HG03460 (cell line): ENCODE data around the gene FBXL7.
"Not testable (repeated sequence)": the region's sequence is repeated elsewhere in the genome, so short reads cannot be mapped to it uniquely, and the experiment has no call there.

Source experiments
- ATAC-seq: cut with Tn5 transposase; IDR thresholded peaks from one replicate; pipeline ENCODE4 v1.9.1; 2021; ENCODE audit not compliant: unreplicated experiment

FBXL7 gene

DNA sequence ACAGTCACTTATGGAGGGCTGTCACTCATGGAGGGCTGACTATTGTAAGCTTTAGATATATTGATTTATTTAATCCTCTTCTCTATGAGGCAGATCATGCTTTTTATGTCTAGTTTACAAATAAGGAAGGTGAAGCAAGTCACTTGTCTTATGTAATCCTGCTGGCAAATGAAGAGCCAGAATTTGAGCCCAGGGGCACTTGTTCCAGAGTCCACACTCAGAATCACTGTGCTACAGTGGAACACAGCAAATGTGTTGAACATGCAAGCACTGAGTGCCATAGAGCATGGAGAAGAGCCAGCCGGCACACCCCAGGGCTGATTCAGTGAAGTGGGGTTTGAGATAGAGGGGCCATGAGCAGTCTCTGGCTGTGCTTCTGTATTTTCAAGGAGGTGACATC is 353.0 kb downstream of the FBXL7 start:
- no peak for ATAC-seq

DNA sequence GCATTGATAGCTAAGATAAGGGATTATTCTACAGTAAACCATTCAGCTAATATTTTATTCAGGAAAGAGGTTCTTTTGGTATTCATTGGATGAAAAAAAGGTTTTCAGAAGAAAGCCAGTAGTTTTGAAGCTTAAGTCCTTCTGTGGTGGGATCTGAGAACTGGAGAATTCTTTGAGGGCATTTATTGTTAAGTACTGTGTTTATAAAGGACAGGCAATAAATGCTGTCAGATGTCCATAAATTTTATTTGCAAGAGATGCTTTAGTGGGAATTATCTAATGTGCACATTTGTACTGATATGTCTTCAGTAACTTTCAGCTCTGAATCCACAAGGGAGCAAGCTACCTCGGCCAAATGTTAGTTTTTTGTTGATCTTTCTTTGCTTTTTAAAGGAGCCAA is 358.3 kb downstream of the FBXL7 start:
- ATAC-seq = no peak

GRCh38 chr5:15864536-15865215 is 364.7 kb downstream of the FBXL7 start:
- no peak for ATAC-seq

DNA sequence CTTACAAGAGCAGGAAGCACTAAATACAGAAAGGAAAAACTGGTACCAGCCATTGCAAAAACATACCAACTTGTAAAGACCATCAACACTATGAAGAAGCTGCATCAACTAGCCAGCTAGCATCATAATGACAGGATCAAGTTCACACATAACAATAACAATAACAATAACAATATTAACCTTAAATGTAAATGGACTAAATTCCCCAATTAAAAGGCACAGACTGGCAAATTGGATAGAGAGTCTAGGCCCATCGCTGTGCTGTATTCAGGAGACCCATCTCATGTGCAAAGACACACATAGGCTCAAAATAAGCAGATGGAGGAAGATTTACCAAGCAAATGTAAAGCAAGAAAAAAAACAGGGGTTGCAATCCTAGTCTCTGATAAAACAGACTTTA is 372.3 kb downstream of the FBXL7 start:
- not testable (repeated sequence) for ATAC-seq

- ATAC-seq = no peak
Observed at GRCh38 chr5:15877914-15878313, 377.9 kb downstream of the FBXL7 start.

DNA sequence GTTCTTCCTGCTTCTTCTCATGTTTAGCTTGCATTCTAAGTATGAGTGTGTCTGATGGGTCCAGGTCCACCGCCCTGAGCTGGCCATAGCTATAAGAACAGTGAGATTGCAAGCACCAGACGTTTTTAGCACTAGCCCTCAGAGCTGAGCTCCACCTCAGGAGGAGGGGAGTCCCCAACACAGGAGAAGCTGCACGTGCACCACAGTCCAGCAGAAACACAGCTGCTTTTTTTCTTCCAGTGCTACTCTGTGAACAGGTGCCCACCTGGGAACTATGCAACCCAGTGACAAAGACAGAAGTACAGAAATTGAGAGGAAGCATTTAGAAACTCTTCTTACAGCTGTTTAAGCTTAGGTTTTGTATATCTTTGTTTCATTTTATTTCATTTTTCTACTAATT is 380.2 kb downstream of the FBXL7 start:
- ATAC-seq = no peak

GRCh38 chr5:15885156-15885555 is 385.2 kb downstream of the FBXL7 start:
- no peak for ATAC-seq

DNA sequence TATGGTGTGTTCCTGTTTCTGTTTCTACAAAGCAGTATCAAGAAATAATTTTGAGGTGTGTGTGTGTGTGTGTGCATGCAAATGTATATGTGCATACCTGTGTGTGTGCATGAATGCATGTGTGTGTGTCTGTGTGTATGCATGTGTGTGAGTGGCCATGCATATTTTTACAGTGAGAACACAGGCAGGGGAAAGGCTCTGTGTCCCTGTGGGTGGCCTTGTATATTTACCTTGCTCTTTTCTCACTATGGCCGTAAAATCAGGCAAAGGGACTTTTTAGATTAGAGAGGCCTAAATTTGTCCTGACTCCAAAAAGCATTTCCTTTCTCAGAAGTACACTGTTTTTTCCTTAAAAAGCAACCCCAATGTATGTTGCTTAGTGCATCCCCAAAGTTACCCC is 386.2 kb downstream of the FBXL7 start:
- ATAC-seq = no peak

GRCh38 chr5:15887093-15887492 is 387.1 kb downstream of the FBXL7 start:
- no peak for ATAC-seq

- no peak for ATAC-seq
Observed at GRCh38 chr5:15889001-15889400, 389.0 kb downstream of the FBXL7 start.

- ATAC-seq = no peak
Observed at GRCh38 chr5:15893866-15894265, 393.9 kb downstream of the FBXL7 start.

- no peak for ATAC-seq
Observed at GRCh38 chr5:15897656-15898055, 397.7 kb downstream of the FBXL7 start.

DNA sequence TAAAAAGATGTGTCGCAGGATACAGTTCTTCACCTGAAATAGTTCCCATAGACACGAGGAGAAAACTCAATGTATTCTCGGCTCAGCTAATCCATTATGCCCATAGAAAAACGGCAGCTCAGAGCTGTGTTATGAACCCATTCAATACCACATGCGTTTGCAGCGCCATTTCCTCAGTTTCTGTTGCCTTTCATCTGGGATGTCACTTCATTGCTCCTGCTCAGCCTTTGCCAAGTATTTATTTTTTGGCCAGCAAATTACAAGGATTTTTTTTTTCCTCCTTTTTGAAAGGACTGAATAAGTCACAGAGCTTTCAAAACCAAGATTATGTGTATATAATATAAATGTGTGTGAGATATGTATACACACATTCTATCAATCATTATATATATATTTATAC is 398.7 kb downstream of the FBXL7 start:
- no peak for ATAC-seq

- no peak for ATAC-seq
Observed at GRCh38 chr5:15899481-15899880, 399.5 kb downstream of the FBXL7 start.

DNA sequence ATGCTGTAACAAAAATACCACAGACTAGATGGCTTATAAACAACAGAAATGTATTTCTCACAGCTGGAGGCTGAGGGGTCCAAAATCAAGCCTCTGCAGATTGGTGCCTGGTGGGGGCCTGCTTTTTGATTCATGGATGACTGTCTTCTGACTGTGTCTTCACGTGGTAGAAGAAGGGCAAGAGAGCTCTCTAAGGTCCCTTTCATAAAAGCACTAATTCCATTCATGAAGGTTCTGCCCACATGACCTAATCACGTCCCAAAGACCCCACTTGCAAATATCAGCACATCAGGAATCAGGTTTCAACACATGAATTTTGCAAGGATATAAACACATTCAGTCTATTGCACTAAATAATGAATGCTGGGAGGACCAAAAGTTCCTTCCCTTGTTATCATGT is 401.2 kb downstream of the FBXL7 start:
- ATAC-seq = no peak

DNA sequence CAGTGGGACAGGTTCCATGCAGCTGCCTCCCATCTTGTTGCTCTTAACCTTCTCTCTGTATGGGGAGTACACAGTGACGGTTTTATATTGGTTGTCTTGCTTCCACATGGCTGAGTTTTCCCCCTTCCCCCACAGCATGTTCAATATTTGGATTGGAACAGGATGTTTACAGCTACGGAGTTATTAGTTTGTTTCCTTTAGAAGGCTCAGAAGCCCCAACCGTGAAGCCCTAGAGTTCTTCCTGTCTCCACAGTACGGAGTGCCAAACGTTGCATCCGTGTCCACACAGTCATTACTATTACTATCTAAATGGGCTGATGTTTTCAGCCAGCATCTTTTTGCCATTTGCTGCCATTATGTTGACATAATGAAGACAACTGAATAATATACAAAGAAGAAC is 402.1 kb downstream of the FBXL7 start:
- ATAC-seq = no peak

GRCh38 chr5:15904899-15905830 is 405.2 kb downstream of the FBXL7 start:
- ATAC-seq = no peak

DNA sequence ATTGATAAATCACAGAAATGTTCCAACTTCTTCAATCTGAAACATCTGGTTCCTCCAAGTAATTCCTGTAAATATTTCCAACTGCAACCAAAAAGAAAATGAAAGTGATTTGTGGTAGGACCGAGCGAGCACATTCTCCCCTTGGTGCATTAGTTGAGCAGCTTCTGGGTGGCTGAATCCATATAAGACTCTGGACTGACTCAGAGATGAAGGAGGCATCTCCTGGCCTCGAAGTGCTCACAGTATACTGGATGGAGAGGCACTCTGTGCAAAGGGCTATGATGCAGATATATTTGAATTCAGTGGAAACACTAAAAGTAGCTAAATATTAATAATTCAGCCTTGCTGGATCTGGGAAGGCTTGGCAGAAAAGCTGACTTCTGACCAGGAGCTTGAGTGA is 414.7 kb downstream of the FBXL7 start:
- ATAC-seq = no peak

DNA sequence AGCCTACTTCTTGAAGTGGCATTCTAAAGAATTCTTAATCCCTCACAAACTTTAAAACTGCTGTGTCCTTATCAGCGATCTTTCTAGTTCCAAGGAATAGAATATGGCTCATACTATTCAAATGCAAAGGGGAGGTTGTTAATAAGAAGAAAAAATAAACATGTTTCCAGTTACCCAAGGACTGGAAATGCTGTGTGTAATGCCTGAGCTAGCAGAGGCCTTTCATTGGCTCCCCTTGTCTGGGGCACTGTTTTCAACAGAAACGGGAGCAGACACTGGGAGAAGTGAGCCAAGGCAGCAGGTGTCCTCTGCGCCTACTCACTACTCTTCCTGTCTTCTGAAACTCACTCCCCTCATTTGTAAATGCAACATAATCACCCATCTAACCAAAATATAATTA is 426.6 kb downstream of the FBXL7 start:
- ATAC-seq = no peak

DNA sequence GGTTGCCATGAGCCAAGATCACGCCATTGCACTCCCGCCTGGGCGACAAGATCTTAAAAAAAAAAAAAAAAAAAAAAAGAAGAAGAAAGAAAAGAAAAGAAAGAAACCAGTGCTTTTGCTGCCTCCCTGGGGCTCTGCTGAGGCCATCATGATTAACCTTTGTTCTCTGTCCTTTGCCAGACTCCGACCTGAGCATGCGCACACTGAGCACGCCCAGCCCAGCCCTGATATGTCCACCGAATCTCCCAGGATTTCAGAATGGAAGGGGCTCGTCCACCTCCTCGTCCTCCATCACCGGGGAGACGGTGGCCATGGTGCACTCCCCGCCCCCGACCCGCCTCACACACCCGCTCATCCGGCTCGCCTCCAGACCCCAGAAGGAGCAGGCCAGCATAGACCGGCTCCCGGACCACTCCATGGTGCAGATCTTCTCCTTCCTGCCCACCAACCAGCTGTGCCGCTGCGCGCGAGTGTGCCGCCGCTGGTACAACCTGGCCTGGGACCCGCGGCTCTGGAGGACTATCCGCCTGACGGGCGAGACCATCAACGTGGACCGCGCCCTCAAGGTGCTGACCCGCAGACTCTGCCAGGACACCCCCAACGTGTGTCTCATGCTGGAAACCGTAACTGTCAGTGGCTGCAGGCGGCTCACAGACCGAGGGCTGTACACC is 427.9 kb downstream of the FBXL7 start:
- no peak for ATAC-seq

- no peak for ATAC-seq
Observed at GRCh38 chr5:15929611-15930263, 429.8 kb downstream of the FBXL7 start.
